H1 (cell line): ENCODE data around the gene CD300LG. TPM values are rescaled to one million over a fixed set of nuclear protein-coding genes. Genes with fewer than 3 reads are reported as not detected.

Source experiments
- CTCF ChIA-PET: fragments of 300-600 bp; sonication (Branson Sonifier 250); formaldehyde crosslinking; loops from one replicate; lab custom pipeline; 2021; ENCODE audit not compliant: partially characterized antibody; lab: Charles Lee
- POLR2A ChIA-PET: fragments of 300-600 bp; sonication (Branson Sonifier 250); formaldehyde crosslinking; loops from one replicate; lab custom pipeline; 2021; ENCODE audit warnings: inconsistent platforms; ENCODE audit not compliant: partially characterized antibody; lab: Charles Lee
- DNase-seq, 2 experiments: peaks; one replicate each; pipeline versions ENCODE4 v3.0.0 to v3.0.0-alpha.2; 2010 to 2022; ENCODE audit warnings: low spot score in 2 of 2, low read depth in 1 of 2, mixed read lengths in 1 of 2
- FAIRE-seq: peaks from 2 replicates; lab custom pipeline; 2011; peaks lifted over from hg19 to GRCh38; lab: Jason Lieb, UNC
- H2AFZ ChIP-seq: 2 replicates; pipeline ENCODE4 v1.8.1; 2012; ENCODE audit warnings: low read length, inconsistent platforms
- H2AK5ac ChIP-seq: 2 replicates; pipeline ENCODE4 v1.6.1; 2013; ENCODE audit warnings: low read depth, low read length
- H2BK120ac ChIP-seq: replicated peaks from 2 replicates; pipeline ENCODE3; 2013; ENCODE audit warnings: low read depth, low read length, inconsistent platforms
- H2BK12ac ChIP-seq: 2 replicates; pipeline ENCODE4 v1.6.1; 2013; ENCODE audit warnings: low read depth, low read length
- H2BK15ac ChIP-seq: 2 replicates; pipeline ENCODE4 v1.6.1; 2013; ENCODE audit warnings: low read length
- H2BK20ac ChIP-seq: 2 replicates; pipeline ENCODE4 v1.6.1; 2013; ENCODE audit warnings: low read length
- H2BK5ac ChIP-seq: 2 replicates; pipeline ENCODE4 v1.6.1; 2013; ENCODE audit warnings: low read depth, low read length
- H3K14ac ChIP-seq: 2 replicates; pipeline ENCODE4 v1.6.1; 2013; ENCODE audit warnings: inconsistent platforms; ENCODE audit not compliant: insufficient read length
- H3K18ac ChIP-seq: 2 replicates; pipeline ENCODE4 v1.6.1; 2013; ENCODE audit warnings: low read length; ENCODE audit errors: extremely low read depth
- H3K23ac ChIP-seq: 2 replicates; pipeline ENCODE4 v1.6.1; 2013; ENCODE audit warnings: inconsistent platforms; ENCODE audit not compliant: insufficient read length
- H3K23me2 ChIP-seq: 2 replicates; pipeline ENCODE4 v1.6.1; 2013; ENCODE audit warnings: low read depth, low read length
- H3K27ac ChIP-seq: 2 replicates; pipeline ENCODE4 v1.6.1; 2011; ENCODE audit warnings: low read depth, low read length, inconsistent platforms
- H3K27me3 ChIP-seq, 4 experiments: replicated peaks in 1 of 4; 1 replicate in 1 of 4; 2 replicates in 3 of 4; pipeline versions ENCODE4 v1.6.1 to v1.8.1; 2011 to 2013; ENCODE audit warnings: low read length in 3 of 4, mild to moderate bottlenecking in 3 of 4, inconsistent platforms in 2 of 4, mixed read lengths in 2 of 4, moderate library complexity in 1 of 4; ENCODE audit not compliant: control insufficient read depth in 3 of 4, insufficient read depth in 3 of 4; ENCODE audit errors: extremely low read depth in 1 of 4
- H3K36me3 ChIP-seq, 4 experiments: 2 replicates each; pipeline versions ENCODE4 v1.6.1 to v1.8.1; 2011 to 2013; ENCODE audit warnings: mild to moderate bottlenecking in 4 of 4, low read length in 3 of 4, moderate library complexity in 2 of 4, control low read depth in 1 of 4, inconsistent platforms in 1 of 4; ENCODE audit not compliant: insufficient read depth in 4 of 4, control insufficient read depth in 2 of 4
- H3K4ac ChIP-seq: replicated peaks from 2 replicates; pipeline ENCODE3; 2013; ENCODE audit warnings: low read length, low read depth, mixed read lengths, inconsistent platforms; ENCODE audit not compliant: insufficient read length
- H3K4me1 ChIP-seq, 4 experiments: replicated peaks in 1 of 4; 1 replicate in 1 of 4; 2 replicates in 3 of 4; pipeline versions ENCODE4 v1.6.1 to v1.8.1; 2011 to 2013; ENCODE audit warnings: low read length in 3 of 4, inconsistent platforms in 2 of 4, mixed read lengths in 1 of 4; ENCODE audit not compliant: insufficient read depth in 4 of 4, control insufficient read depth in 3 of 4
- H3K4me2 ChIP-seq, 2 experiments: 2 replicates each; pipeline versions ENCODE4 v1.6.1 to v1.8.1; 2011 to 2013; ENCODE audit warnings: low read depth in 2 of 2, low read length in 2 of 2, control low read depth in 1 of 2, inconsistent platforms in 1 of 2, mild to moderate bottlenecking in 1 of 2; ENCODE audit not compliant: insufficient read depth in 1 of 2
- H3K4me3 ChIP-seq, 4 experiments: fragments of 200-600, 300-600 bp in 1 of 4; sonication (generic), shearing (Covaris generic), sonication (Bioruptor Twin) in 1 of 4; 2 replicates each; pipeline versions ENCODE4 v1.5.1 to v1.8.1; 2011 to 2016; ENCODE audit warnings: low read length in 4 of 4, low read depth in 3 of 4, control low read depth in 2 of 4, inconsistent platforms in 2 of 4, mild to moderate bottlenecking in 2 of 4, mixed read lengths in 1 of 4, moderate library complexity in 1 of 4; ENCODE audit not compliant: insufficient read depth in 2 of 4; ENCODE audit errors: extremely low read depth in 1 of 4
- H3K56ac ChIP-seq: replicated peaks from 2 replicates; pipeline ENCODE3; 2013; ENCODE audit warnings: low read depth, mild to moderate bottlenecking, mixed read lengths, low read length, inconsistent platforms; ENCODE audit not compliant: insufficient read length
- H3K79me1 ChIP-seq: 2 replicates; pipeline ENCODE4 v1.6.1; 2013; ENCODE audit warnings: low read depth, low read length, control low read depth
- H3K79me2 ChIP-seq, 2 experiments: 2 replicates each; pipeline versions ENCODE4 v1.6.1 to v1.8.1; 2012 to 2013; ENCODE audit warnings: low read length in 2 of 2, mild to moderate bottlenecking in 2 of 2, inconsistent platforms in 1 of 2; ENCODE audit not compliant: insufficient read depth in 2 of 2, control insufficient read depth in 1 of 2
- H3K9ac ChIP-seq, 4 experiments: replicated peaks in 1 of 4; 1 replicate in 1 of 4; 2 replicates in 3 of 4; pipeline versions ENCODE4 v1.6.1 to v1.8.1; 2011 to 2013; ENCODE audit warnings: low read depth in 3 of 4, low read length in 3 of 4, control low read depth in 2 of 4, mild to moderate bottlenecking in 2 of 4, moderate library complexity in 2 of 4, inconsistent platforms in 1 of 4; ENCODE audit errors: extremely low read depth in 1 of 4
- H3K9me3 ChIP-seq, 2 experiments: 2 replicates each; pipeline versions ENCODE4 v1.6.1 to v1.8.1; 2012 to 2013; ENCODE audit warnings: mild to moderate bottlenecking in 2 of 2, moderate library complexity in 2 of 2, control low read depth in 1 of 2, inconsistent platforms in 1 of 2, low read depth in 1 of 2, low read length in 1 of 2, mixed read lengths in 1 of 2; ENCODE audit not compliant: insufficient read depth in 2 of 2
- H4K20me1 ChIP-seq, 2 experiments: replicated peaks in 1 of 2; 2 replicates each; pipeline versions ENCODE3 to v1.8.1; 2011 to 2013; ENCODE audit warnings: inconsistent platforms in 2 of 2, low read length in 2 of 2, mild to moderate bottlenecking in 1 of 2; ENCODE audit not compliant: insufficient read depth in 2 of 2, control insufficient read depth in 1 of 2
- H4K5ac ChIP-seq: 2 replicates; pipeline ENCODE4 v1.6.1; 2013; ENCODE audit warnings: low read length, low read depth, mixed read lengths, inconsistent platforms; ENCODE audit not compliant: insufficient read length
- H4K8ac ChIP-seq: 2 replicates; pipeline ENCODE4 v1.8.0; 2013; ENCODE audit warnings: mild to moderate bottlenecking, moderate library complexity, low read length, inconsistent platforms; ENCODE audit not compliant: insufficient read depth; ENCODE audit errors: extremely low read depth
- H4K91ac ChIP-seq: replicated peaks from 2 replicates; pipeline ENCODE3; 2013; ENCODE audit warnings: low read length, mixed read lengths, inconsistent platforms; ENCODE audit not compliant: insufficient read length
- ATF3 ChIP-seq: IDR thresholded peaks from 2 replicates; pipeline ENCODE4 v1.6.1; 2011; ENCODE audit warnings: low read depth, mild to moderate bottlenecking, low read length; ENCODE audit not compliant: insufficient read depth
- CBX5 ChIP-seq: fragments of 300-800, 300-1000 bp; sonication (generic); IDR thresholded peaks from 2 replicates; pipeline ENCODE4 v1.7.1; 2016; ENCODE audit warnings: antibody characterized with exemption, low read length, low read depth
- CEBPB ChIP-seq: IDR thresholded peaks from 2 replicates; pipeline ENCODE4 v1.6.1; 2012; ENCODE audit warnings: low read depth, low read length
- JUND ChIP-seq: IDR thresholded peaks from 2 replicates; pipeline ENCODE4 v1.6.1; 2011; ENCODE audit warnings: mild to moderate bottlenecking, improper control_type of control experiment, low read length
- MAX ChIP-seq: IDR thresholded peaks from 2 replicates; pipeline ENCODE4 v1.6.1; 2012; ENCODE audit warnings: inconsistent platforms
- TEAD4 ChIP-seq: IDR thresholded peaks from 2 replicates; pipeline ENCODE4 v1.6.1; 2012; ENCODE audit warnings: low read depth, low read length, inconsistent platforms, mixed read lengths
- YY1 ChIP-seq: IDR thresholded peaks from 2 replicates; pipeline ENCODE4 v1.6.1; 2011; ENCODE audit warnings: low read depth, mild to moderate bottlenecking, low read length
- whole genome bisulfite sequencing, 2 experiments: shearing (Covaris generic) in 1 of 2; methylation state at CpG; one replicate each; pipeline versions ENCODE4 v1.1.6 to v1.1.7; 2013 to 2015; ENCODE audit warnings: low lambda C conversion rate in 2 of 2, mixed read lengths in 2 of 2, inconsistent platforms in 1 of 2, low coverage in 1 of 2, missing lambda C conversion rate in 1 of 2; ENCODE audit not compliant: insufficient replicate concordance in 2 of 2, insufficient coverage in 1 of 2, insufficient read length in 1 of 2; ENCODE audit errors: extremely low coverage in 1 of 2, missing lambda C conversion rate in 1 of 2; 5-methylcytosine and 5-hydroxymethylcytosine counted together
- polyA plus RNA-seq, 7 experiments: library from polyadenylated mRNA; depleted of rRNA in 3 of 7; stranded (reverse) in 5 of 7; unstranded in 2 of 7; fragments of >200 nt in 5 of 7; fragments of 200-250 nt in 2 of 7; gene quantifications; 1 replicate in 5 of 7; 2 replicates in 1 of 7; 4 replicates in 1 of 7; pipeline versions ENCODE4 v1.2.1 to v1.2.3, GENCODE V29; 2011 to 2013; ENCODE audit warnings: missing spikeins in 2 of 7, mixed read lengths in 2 of 7
- total RNA-seq: library from RNA; stranded (reverse); fragmentation: NEBNext Ultra II Directional; extraction: Animal tissue kit (Norgen Biotek cat#: 25700); gene quantifications from 2 replicates; pipeline ENCODE4 v1.2.1, GENCODE V29; 2021

Gene CD300LG
- total and polyA plus RNA-seq, 2 of the 8 experiments (the other 6 are each of a cell fraction or from before 2014, with no cell fraction given): 0.06 TPM; not detected in 1

- 0 out of 2 replicates have a peak overlapping the region, but pooled peaks have one; percentile 43 for H2BK20ac ChIP-seq
- DNase-seq (no peak), FAIRE-seq (no peak)
- no peak overlapping the region for H2AFZ ChIP-seq
- 0 out of 2 replicates have a peak overlapping the region, but pooled peaks have one; percentile 11 for H3K18ac ChIP-seq
- no peak overlapping the region for H3K4ac ChIP-seq
- H3K79me2 ChIP-seq: no peaks in the 10 kb centered on the region
- 56% methylated on average over 4 of the region's 4 CpGs; no CpG with 5 or more reads in 1 of the 2 experiments for WGBS, 2 experiments
- peaks cover 0 to 2% (median 0%) of the 10 kb centered on the region in 4 experiments; a peak in 1 of 8 replicates for H3K36me3 ChIP-seq
- H4K8ac ChIP-seq: no peak overlapping the region
- no peak overlapping the region for H3K23ac ChIP-seq
- no peak overlapping the region for H3K27ac ChIP-seq
- no peak overlapping the region for H4K91ac ChIP-seq
- H2BK120ac ChIP-seq: no peak overlapping the region
- peak overlapping the region; percentile 3 to 54 for H3K4me2 ChIP-seq
- H3K56ac ChIP-seq: no peak overlapping the region
- CTCF ChIA-PET: interaction anchor here (0.6 to 1.4 kb wide), 8 partner anchors 12 to 109 kb away, joined by 3 to 5 read pairs (median 4); partner anchors contain the start of gene CD300LG
- no peak overlapping the region for H3K14ac ChIP-seq
- H3K4me1 ChIP-seq: peaks cover 0 to 17% (median 7%) of the 10 kb centered on the region in 4 experiments; a peak in 5 of 7 replicates
- peak overlapping the region; percentile 11; the same call in 1 of the 2 replicates for H2BK12ac ChIP-seq
- H3K23me2 ChIP-seq: no peaks in the 10 kb centered on the region
- no peak overlapping the region for H3K9ac ChIP-seq
- no peak overlapping the region for H2AK5ac ChIP-seq
- H4K20me1 ChIP-seq: no peaks in the 10 kb centered on the region
- H3K27me3 ChIP-seq: no peaks in the 10 kb centered on the region
- peak; percentile 58; the same call in 1 of the 2 replicates for TF ChIP-seq ATF3
- peak; percentile 76 for TF ChIP-seq CEBPB
- no peak for TF ChIP-seq CBX5
- TF ChIP-seq MAX: peak; percentile 39; the same call in 1 of the 2 replicates
- TF ChIP-seq JUND: no peak
- 0 out of 2 replicates have a peak, but pooled peaks have one; percentile 8 for TF ChIP-seq YY1
- peak; percentile 81 for TF ChIP-seq TEAD4
- H3K79me1 ChIP-seq: no peaks in the 10 kb centered on the region
- POLR2A ChIA-PET: interaction anchor here (0.8 to 1.3 kb wide), 5 partner anchors 10 to 28 kb away, joined by 3 to 5 read pairs (median 3); no protein-coding TSS in a partner anchor
- H2BK15ac ChIP-seq: no peak overlapping the region; the same call in 1 of the 2 replicates
- H3K9me3 ChIP-seq: peaks cover 0 to 4% of the 10 kb centered on the region in 2 experiments; a peak in 1 of 4 replicates
- peak overlapping the region; percentile 72; the same call in 1 of the 2 replicates for H2BK5ac ChIP-seq
- H4K5ac ChIP-seq: no peak overlapping the region
- H3K4me3 ChIP-seq: peak overlapping the region in 1 of 4 experiments; percentile 13; a peak in 1 of 8 replicates
Observed at GRCh38 chr17:43803758-43804157, 43.2 kb upstream of the CD300LG start.
